ENCODE results near the gene MAP7D2.

GRCh38 chrX:20111271-20111670 is 5.4 kb downstream of the MAP7D2 start:
- TF ChIP-seq CTCF (IDR thresholded peaks at IDR 0.05) (no peak), REST (IDR thresholded peaks at IDR 0.05; ENCODE audit: insufficient read depth in 1 of 2, low read depth in 2 of 2, low read length in 1 of 2) (no peak)

All from Panc1 (cell line).